Activated naive CD8-positive, alpha-beta T cell (primary cell): ENCODE measurements around the gene TMEM132E.

Experiments used
- H3K27ac Mint-ChIP-seq: one replicate; pipeline ENCODE4 v1.8.0; 2021; ENCODE audit warnings: mixed read lengths
- H3K27me3 Mint-ChIP-seq: one replicate; pipeline ENCODE4 v1.8.0; 2021; ENCODE audit warnings: mixed read lengths
- H3K36me3 Mint-ChIP-seq: one replicate; pipeline ENCODE4 v1.8.0; 2021; ENCODE audit warnings: mixed read lengths
- H3K4me1 Mint-ChIP-seq: one replicate; pipeline ENCODE4 v1.8.0; 2021; ENCODE audit warnings: low read depth, mixed read lengths
- H3K4me3 Mint-ChIP-seq: one replicate; pipeline ENCODE4 v1.8.0; 2021; ENCODE audit warnings: mild to moderate bottlenecking, mixed read lengths
- H3K9me3 Mint-ChIP-seq: one replicate; pipeline ENCODE4 v1.8.0; 2021; ENCODE audit warnings: low read depth, mixed read lengths

Gene TMEM132E

DNA sequence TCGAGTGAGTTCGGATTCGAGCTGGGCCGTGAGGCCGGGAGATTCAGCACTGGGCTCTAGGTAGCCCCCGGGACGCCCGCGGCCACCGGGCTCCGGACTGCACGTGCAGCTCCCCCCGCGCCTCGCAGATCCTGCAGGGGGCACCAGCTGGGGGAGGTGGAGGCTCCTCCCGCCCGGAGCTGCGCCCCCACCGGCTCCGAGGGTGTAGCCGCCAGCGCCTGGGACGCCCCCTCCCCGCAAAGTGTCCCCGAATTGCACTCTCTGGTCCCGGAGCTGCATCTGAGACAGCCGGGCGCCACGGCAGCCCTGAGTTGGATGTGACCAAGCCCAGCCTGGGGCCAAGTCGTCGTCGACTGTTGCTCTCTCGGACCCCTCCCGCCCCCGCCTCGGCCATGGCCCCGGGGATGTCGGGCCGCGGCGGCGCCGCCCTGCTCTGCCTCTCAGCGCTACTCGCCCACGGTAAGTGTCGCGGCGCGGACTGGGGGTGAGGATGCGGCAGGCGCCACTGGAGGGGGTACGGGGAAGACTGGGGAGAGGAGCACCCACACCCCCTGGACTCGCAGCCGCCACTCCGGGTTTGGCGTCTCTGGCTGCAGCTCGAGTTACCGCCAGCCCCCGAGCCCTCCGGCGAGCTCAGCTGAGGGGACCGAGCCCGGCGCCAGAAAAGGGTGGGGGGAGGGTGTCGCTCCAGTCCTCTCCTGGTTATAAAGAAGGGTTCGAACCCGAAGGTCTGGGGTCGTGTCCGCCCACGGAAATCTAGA is 1.5 kb downstream of the TMEM132E start:
- peak overlapping the region; percentile 81 for H3K4me3 Mint-ChIP-seq
- H3K36me3 Mint-ChIP-seq, result no peaks in the 10 kb centered on the region
- H3K27me3 Mint-ChIP-seq, result peaks cover 45% of the 10 kb centered on the region
- no peaks in the 10 kb centered on the region for H3K9me3 Mint-ChIP-seq
- H3K4me1 Mint-ChIP-seq, result peaks cover 16% of the 10 kb centered on the region
- no peak overlapping the region for H3K27ac Mint-ChIP-seq

DNA sequence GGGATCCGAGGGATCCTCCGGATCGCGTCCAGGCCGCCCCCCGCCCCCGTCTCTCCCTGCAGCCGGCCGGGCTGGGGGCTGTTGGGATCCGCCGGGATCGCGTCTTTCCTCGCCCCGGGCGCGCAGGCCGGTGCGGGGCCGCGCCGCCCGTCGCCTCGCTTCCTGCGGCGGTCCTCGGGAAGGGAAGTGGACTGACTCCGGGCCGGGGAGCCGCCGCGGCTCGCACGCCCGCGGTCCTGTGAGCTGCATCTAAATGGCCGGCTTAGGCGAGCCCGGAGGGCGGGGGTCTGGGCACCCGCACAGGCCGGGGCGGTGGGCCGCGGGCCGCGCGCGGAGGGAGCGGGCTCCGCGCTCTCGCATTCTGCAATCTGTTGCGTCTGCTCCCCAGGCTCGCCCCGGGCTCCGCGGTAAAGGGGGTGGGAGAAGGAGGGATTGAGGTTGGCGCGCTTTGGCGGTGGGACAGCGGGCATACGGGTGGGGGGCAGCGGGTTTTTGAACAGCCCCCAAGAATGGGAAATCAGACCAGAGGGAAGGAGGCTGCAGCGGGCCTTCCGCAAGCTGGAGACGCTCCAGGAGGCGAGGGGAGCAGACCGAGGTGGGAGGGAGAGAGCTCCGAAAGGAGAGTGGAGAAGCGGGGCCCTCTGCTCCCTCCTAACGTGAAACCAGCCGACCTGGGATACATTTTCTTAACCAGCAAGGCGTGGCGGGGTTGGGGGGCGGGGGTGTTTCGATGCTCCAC is 2.2 kb downstream of the TMEM132E start:
- Mint-ChIP-seq H3K27me3 (peaks cover 41% of the 10 kb centered on the region), H3K4me1 (peaks cover 16% of the 10 kb centered on the region), H3K4me3 (peak overlapping the region; percentile 54), H3K27ac (no peak overlapping the region), H3K9me3 (no peaks in the 10 kb centered on the region), H3K36me3 (no peaks in the 10 kb centered on the region)

DNA sequence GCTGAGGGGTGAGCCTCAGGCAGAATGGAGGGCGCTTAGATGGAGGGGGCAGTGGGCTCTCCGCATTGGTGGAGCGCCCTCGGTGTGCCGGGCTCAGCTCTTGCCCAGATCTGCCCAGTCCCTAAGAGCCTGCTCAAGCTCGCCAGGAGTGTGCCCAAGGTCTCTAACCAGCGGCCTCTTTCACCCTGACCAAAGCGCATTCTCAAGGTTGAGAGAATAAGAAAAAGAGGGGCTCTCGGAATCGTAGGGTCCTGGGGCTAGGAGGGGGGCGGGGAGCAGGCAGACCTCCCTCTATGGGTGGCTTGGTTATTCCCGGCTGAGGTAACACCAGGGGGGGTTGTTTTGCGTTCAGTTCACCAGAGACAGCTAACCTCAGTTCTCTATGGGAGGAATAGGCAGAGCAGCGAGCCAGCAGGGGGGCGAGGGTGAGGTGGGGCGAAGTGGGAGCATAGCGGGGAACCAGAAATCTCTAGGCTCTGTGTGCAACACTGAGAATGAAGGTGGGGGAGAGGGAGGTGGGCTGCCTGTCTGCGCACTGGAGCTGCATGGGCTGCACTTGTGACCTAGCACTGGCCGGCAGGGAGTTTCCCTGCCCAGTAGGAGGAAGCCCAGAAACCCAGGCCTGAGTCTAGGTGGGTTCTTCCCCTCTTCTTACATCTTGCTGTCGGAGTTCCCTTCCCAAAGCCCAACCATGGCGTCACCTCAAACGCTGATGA is 3.0 kb downstream of the TMEM132E start:
- Mint-ChIP-seq H3K36me3 (no peaks in the 10 kb centered on the region), H3K4me3 (peak overlapping the region; percentile 54)

DNA sequence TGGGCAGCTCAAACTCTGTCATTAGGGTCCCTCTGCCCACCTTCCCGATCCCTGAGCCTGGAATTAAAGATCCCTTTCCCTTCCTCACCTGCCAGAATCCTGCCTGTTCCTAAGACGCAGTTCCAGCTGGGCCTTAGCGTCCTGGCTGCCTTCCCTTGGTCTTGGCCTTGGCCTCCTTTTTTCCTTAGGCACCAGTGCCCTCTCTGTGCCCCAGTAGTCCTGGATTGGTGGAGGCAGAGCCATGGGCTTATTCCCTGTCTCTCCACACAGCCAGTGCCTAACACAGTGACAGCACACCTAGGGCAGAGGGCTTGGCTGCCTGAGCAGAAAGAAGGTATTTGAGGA is 3.5 kb downstream of the TMEM132E start:
- Mint-ChIP-seq H3K36me3 (no peaks in the 10 kb centered on the region), H3K27me3 (peaks cover 31% of the 10 kb centered on the region), H3K27ac (no peak overlapping the region), H3K4me3 (no peak overlapping the region), H3K4me1 (peaks cover 16% of the 10 kb centered on the region), H3K9me3 (no peaks in the 10 kb centered on the region)

More for the DNA sequence above, 3.0 kb downstream of the TMEM132E start:
- peaks cover 16% of the 10 kb centered on the region for H3K4me1 Mint-ChIP-seq
- H3K27me3 Mint-ChIP-seq, result peaks cover 33% of the 10 kb centered on the region
- no peaks in the 10 kb centered on the region for H3K9me3 Mint-ChIP-seq
- no peak overlapping the region for H3K27ac Mint-ChIP-seq

DNA sequence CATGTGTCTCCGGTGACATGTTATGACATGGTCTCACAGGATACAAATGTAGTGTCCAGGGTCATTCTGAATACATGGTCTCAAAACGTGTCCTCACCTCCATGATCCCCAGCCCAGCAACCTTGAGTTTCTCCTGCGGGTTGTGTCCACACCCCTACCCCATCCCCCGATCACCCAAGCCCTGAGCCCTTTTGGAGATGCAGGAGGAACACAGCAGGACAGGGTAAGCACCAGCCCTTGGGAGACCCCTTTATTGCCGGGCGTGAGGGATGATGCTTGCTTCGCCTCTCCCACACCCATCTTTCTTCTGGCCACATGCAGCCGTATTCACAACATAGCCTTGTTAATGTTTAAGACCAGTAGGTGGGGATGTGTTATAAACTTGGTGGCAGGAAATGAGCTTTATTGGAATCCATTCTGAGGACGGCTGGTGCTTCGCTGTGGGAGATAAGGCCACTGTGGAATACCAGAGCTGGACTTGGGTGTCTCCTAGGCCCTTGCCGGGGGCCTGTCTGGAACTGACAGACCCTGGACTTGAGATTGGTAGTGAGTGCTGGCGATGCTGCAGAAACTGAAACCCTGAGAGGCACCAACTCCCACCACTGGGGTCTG is 5.5 kb downstream of the TMEM132E start:
- H3K4me3 Mint-ChIP-seq, result no peak overlapping the region
- no peak overlapping the region for H3K27ac Mint-ChIP-seq
- peaks cover 6% of the 10 kb centered on the region for H3K4me1 Mint-ChIP-seq
- no peaks in the 10 kb centered on the region for H3K9me3 Mint-ChIP-seq
- no peaks in the 10 kb centered on the region for H3K36me3 Mint-ChIP-seq
- peaks cover 28% of the 10 kb centered on the region for H3K27me3 Mint-ChIP-seq

DNA sequence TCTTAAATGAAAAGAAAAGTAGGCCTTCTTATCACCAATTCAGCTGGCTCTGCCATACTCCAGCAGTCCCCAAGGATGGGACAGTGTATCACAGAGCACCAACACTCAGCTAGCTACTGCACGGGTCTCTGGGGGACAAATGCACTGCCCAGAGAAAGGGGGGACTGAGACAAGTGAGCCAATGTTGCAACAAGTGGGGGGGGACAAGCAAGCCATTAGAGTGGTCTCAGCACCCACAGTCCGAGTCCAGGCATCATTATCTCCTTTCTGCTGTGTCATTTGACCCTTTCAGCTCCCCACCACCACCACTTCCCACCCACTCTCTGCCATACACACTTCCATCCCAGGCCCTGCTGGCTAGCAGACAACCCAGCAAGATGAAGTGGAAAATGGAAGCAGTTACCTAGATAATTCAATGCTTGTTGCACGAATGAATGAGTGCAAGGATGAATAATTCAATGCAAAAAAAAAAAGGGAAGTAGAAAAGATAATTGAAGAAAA is 7.0 kb downstream of the TMEM132E start:
- H3K27ac Mint-ChIP-seq, result no peak overlapping the region

DNA sequence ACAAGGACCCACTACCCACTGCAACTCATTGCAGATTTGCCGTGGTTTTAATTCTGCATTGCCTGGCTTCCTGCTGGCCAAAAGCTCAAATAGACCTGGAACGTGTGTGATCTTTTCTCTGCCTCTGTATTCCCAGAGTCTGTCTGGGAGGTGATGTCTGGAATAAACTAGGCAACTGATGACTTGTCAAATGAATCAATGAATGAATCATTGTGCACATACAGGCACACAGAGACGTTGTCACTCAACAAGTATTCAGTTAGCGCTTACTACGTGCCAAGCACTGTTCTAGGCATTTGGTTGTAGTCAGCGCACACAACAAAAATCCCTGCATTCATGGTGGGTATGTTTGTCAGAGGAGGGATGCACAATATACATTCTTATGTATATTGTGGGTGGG is 8.9 kb downstream of the TMEM132E start:
- Mint-ChIP-seq H3K36me3 (no peaks in the 10 kb centered on the region), H3K4me3 (no peak overlapping the region), H3K27ac (no peak overlapping the region), H3K9me3 (no peaks in the 10 kb centered on the region), H3K27me3 (peaks cover 33% of the 10 kb centered on the region), H3K4me1 (peaks cover 2% of the 10 kb centered on the region)

More for the DNA sequence above, 7.0 kb downstream of the TMEM132E start:
- peaks cover 33% of the 10 kb centered on the region for H3K27me3 Mint-ChIP-seq
- no peak overlapping the region for H3K4me3 Mint-ChIP-seq
- H3K4me1 Mint-ChIP-seq, result peaks cover 4% of the 10 kb centered on the region
- H3K36me3 Mint-ChIP-seq, result no peaks in the 10 kb centered on the region
- H3K9me3 Mint-ChIP-seq, result no peaks in the 10 kb centered on the region

DNA sequence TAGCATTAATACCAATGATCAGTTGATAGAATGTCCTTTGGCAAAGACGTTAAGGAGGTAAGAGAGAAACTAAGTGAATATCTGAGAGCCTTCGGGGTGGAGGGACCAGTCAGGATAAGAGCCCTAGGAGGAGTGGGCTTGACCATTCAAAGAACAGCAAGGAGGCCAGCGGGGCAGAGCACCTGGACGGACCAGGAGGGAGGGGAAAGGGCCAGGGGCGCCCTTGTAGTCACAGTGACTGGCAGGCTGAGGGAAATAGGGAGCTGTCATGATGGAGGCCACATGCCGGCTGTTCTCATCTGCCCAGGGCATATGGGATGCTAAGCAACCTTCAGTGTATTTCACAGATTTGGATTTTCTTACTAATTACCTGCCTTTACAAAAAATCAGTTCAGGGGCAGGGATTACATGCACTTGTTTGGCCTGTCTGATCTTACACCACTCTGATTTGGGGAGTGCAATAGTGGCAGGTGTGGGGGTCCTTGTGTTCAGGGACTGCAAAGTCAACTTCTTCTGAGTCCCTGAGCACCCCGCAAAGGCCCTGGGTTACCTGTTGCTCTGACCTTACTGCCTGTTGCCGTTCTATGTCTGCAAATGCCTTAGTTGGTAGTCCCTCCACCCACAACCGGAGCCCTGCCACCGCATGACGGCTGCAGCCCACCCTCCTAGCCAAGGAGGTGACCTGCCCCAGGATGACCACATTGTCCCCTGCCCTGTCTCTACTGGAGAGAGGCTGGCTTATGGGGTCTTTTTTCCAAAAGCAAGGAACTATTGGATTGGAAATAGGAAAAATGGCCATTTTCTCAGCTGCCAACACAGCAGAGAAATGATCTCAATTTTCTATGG is 10.0 kb downstream of the TMEM132E start:
- Mint-ChIP-seq H3K9me3 (no peaks in the 10 kb centered on the region), H3K27me3 (peaks cover 32% of the 10 kb centered on the region), H3K36me3 (no peaks in the 10 kb centered on the region), H3K27ac (no peak overlapping the region), H3K4me1 (peaks cover 2% of the 10 kb centered on the region), H3K4me3 (no peak overlapping the region)

DNA sequence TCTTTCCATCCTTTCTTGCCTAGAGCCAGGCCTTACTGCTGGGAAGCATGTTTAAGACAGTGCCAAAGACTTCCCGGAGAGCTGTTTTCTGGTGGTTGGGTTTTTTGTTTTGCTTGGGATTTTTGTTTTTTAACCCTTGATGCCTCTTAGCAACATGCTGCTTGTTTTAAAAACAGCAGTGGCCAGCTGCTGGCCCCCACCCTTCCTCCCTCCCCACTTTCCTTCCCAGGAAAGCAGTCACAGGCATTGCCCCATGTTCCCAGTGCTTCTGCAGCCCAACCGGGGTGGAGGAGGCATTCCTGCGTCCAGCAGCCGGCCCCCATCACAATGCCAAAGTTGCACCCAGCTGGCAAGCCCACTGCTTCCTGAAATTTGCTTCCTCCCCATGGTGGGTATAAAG is 12.6 kb downstream of the TMEM132E start:
- Mint-ChIP-seq H3K9me3 (no peaks in the 10 kb centered on the region), H3K4me1 (no peaks in the 10 kb centered on the region), H3K4me3 (no peak overlapping the region), H3K36me3 (no peaks in the 10 kb centered on the region), H3K27me3 (peaks cover 34% of the 10 kb centered on the region), H3K27ac (no peak overlapping the region)

DNA sequence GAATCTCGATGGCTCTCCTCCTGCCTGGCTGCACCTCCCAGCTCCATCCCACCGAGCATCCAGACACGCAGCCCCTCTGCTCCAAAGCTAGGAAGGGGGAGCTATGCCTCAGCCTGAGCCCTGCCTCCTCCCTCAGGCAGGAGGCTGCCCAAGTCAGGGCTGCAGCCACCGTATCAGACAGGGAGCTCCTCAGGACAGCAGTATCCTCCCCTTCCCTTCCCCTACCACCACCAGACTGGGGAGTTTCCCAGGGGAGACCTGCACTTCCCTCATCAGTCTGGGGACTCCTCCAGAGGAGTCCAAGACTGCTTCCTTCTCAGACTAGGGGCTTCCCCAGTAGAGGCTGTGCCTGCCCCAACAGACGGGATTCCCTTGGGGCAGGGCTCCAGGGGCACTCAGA is 17.5 kb downstream of the TMEM132E start:
- no peaks in the 10 kb centered on the region for H3K4me1 Mint-ChIP-seq
- no peaks in the 10 kb centered on the region for H3K9me3 Mint-ChIP-seq
- H3K36me3 Mint-ChIP-seq, result no peaks in the 10 kb centered on the region
- H3K27me3 Mint-ChIP-seq, result peaks cover 20% of the 10 kb centered on the region
- H3K27ac Mint-ChIP-seq, result no peak overlapping the region
- H3K4me3 Mint-ChIP-seq, result no peak overlapping the region

DNA sequence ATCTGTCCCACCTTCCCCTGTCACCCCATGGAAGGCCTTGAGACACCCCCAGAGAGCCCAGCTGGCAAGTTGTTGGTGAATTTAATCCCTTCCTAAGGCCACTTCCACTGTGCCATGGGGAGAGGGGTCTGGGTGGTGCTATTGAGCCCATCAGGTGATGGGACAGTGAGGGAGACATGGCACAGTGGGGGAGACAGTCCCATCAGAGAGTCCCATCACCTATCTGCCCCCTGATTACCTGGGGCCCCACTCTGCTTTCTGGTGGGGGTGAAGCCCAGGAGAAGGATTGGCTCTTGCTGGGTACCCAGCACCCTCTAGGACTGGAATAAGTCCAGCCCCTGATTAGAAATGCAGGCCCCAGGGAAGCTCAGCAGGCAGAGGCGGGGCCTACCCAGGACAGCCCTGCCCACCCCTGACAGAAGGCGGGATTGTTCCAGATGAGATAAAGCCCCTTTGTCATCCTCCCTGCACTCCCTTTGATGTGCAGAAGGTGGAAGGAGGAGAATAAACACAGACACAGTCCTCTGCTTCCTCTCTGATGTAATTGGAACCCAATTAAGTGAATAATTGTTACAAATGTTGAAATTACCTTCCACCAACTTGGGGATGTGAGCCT is 18.9 kb downstream of the TMEM132E start:
- Mint-ChIP-seq H3K4me3 (no peak overlapping the region), H3K9me3 (no peaks in the 10 kb centered on the region), H3K27me3 (peaks cover 15% of the 10 kb centered on the region), H3K36me3 (no peaks in the 10 kb centered on the region), H3K27ac (no peak overlapping the region), H3K4me1 (no peaks in the 10 kb centered on the region)

DNA sequence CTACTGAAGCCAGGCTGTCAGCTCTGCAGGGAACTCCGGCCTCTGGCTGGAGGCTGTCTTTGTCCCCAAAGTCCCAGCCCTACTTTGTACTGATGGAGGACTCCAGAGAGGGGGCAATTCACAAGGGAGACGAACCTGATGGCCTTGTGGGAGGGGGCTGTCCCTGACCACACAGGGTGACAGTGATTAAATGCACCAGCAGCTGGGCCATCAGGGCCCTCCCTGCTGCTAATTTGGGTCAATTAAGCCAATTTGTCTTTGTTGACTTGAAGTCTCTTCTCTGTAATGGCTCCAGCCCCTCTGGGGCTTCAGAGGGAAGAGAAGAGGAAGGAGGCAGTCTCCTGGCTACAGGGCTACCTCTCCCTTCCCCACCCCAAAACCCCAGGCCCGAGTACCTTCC is 22.0 kb downstream of the TMEM132E start:
- Mint-ChIP-seq H3K27me3 (peaks cover 4% of the 10 kb centered on the region), H3K4me1 (no peaks in the 10 kb centered on the region), H3K4me3 (no peak overlapping the region), H3K27ac (no peak overlapping the region), H3K9me3 (no peaks in the 10 kb centered on the region), H3K36me3 (no peaks in the 10 kb centered on the region)

DNA sequence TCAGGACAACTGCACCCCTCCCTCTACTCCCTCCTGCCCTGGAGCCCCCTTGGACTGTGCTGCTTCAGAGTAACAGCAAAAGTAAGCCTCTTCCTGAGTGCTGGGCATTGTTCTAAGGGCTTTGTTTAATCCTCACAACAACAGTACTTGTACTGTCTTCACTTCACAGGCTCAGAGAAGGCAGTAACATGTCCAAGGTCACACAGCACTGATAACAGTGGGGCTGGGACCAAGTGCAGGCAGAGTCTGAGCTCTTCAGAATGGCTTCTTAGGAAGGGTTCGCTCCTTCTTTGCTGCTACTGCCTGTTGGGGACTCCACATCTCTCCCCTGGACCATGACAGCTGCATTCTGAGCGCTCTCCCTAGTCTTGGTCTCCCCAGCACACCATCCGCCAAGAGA is 24.6 kb downstream of the TMEM132E start:
- Mint-ChIP-seq H3K4me1 (no peaks in the 10 kb centered on the region), H3K4me3 (no peak overlapping the region), H3K9me3 (no peaks in the 10 kb centered on the region), H3K27ac (no peak overlapping the region), H3K27me3 (peaks cover 7% of the 10 kb centered on the region), H3K36me3 (no peaks in the 10 kb centered on the region)

DNA sequence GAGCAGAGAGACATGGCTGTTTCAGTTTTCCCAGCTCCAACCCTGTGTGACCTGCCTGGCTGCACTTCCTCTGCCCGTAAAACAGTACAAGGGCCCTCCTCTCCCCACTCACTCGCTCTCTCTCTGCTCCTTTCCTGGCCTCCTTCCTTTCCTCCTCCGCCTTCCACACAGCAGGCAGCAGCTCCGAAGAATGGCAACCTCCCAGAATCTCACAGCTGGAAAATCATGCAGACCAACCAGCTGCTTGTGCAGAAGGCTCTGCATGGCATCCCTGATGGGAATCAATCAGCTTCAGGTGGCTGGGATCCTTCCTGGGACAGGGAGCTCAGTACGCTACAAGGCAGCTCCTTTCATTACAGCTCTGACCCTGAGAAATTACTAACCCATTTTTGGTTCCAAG is 27.4 kb downstream of the TMEM132E start:
- no peak overlapping the region for H3K4me3 Mint-ChIP-seq
- peaks cover 23% of the 10 kb centered on the region for H3K27me3 Mint-ChIP-seq
- H3K27ac Mint-ChIP-seq, result no peak overlapping the region
- no peaks in the 10 kb centered on the region for H3K36me3 Mint-ChIP-seq
- no peaks in the 10 kb centered on the region for H3K9me3 Mint-ChIP-seq
- H3K4me1 Mint-ChIP-seq, result no peaks in the 10 kb centered on the region
